Ovary (tissue), 9 donors: ENCODE results near the gene ITPR2. TPM values are rescaled to one million over a fixed set of nuclear protein-coding genes. Genes with fewer than 3 reads are reported as not detected.

Experiments used
- DNase-seq, 5 donors: peaks; one replicate each; pipeline ENCODE4 v3.0.0-alpha.2; 2019 to 2020
- H3K27ac ChIP-seq, 2 donors: fragments of 200-600 bp; one replicate each; pipeline versions ENCODE4 v1.5.1 to v1.8.0; 2019 to 2022
- H3K27me3 ChIP-seq: fragments of 200-600 bp; one replicate; pipeline ENCODE4 v1.8.0; 2022
- H3K36me3 ChIP-seq: fragments of 200-600 bp; sonication (generic); one replicate; pipeline ENCODE4 v1.5.1; 2019
- H3K4me1 ChIP-seq: one replicate; pipeline ENCODE4 v1.8.1; 2013; ENCODE audit warnings: mild to moderate bottlenecking, moderate library complexity; ENCODE audit not compliant: insufficient read depth
- H3K4me3 ChIP-seq: fragments of 200-600 bp; sonication (generic); one replicate; pipeline ENCODE4 v1.5.1; 2017
- H3K9me3 ChIP-seq, 2 donors: fragments of 200-600 bp in 1 of 2; sonication (generic) in 1 of 2; one replicate each; pipeline versions ENCODE4 v1.5.1 to v1.8.1; 2013 to 2019; ENCODE audit warnings: mild to moderate bottlenecking in 1 of 2, moderate library complexity in 1 of 2
- CTCF ChIP-seq, 3 donors: fragments of 450-650 bp in 2 of 3; fragments of 200-600 bp in 1 of 3; IDR thresholded peaks; one replicate each; pipeline versions ENCODE4 v1.5.1 to v1.8.0; 2016 to 2022; ENCODE audit warnings: antibody characterized with exemption in 3 of 3, mild to moderate bottlenecking in 1 of 3
- EP300 ChIP-seq: sonication (generic); formaldehyde crosslinking; IDR thresholded peaks from one replicate; pipeline ENCODE4 v1.6.1; 2017; ENCODE audit warnings: antibody characterized with exemption
- POLR2A ChIP-seq: fragments of 450-650 bp; IDR thresholded peaks from one replicate; pipeline ENCODE4 v1.6.1; 2017; ENCODE audit warnings: antibody characterized with exemption, mild to moderate bottlenecking, moderate library complexity
- WGBS, 3 donors: extraction: QIAGEN DNeasy Blood & Tissue Kit in 1 of 3; methylation state at CpG; one replicate each; pipeline versions ENCODE4 v1.1.5 to v1.1.7; 2013 to 2017; 5-methylcytosine and 5-hydroxymethylcytosine counted together
- intact Hi-C, 4 donors: fragments of 100-400 bp; cut with DNase I; formaldehyde crosslinking; loops; one replicate each; pipeline versions ENCODE4 v1.11.0 to v1.15.1; 2022 to 2023
- polyA plus RNA-seq, 2 donors: library from polyadenylated mRNA; stranded (reverse); fragments of 200-250 nt in 1 of 2; fragments of 350-450 nt in 1 of 2; fragmentation: Illumina TruSeq in 1 of 2; extraction: RNeasy Lipid Tissue Mini Kit (QIAGEN cat#74804) in 1 of 2; gene quantifications; one replicate each; pipeline ENCODE4 v1.2.3, GENCODE V29; 2013 to 2014
- total RNA-seq, 7 donors: library from RNA; depleted of rRNA in 2 of 7; stranded (reverse); fragments of >200 nt in 2 of 7; fragmentation: NEBNext Ultra II Directional in 3 of 7; extraction: Animal tissue kit (Norgen Biotek cat#: 25700) in 3 of 7; gene quantifications; one replicate each; pipeline versions ENCODE4 v1.1.0 to v1.2.4, GENCODE V29; 2016 to 2023
- donor health status: DM: no; HTN: no; CAD: no; lungs with moderate emphysema.
- donor health status: DM: no; HTN: no; CAD: no.
- donor health status: Bipolar disorder and iron deficiency.
- donor health status: DM: yes; HTN: yes; CAD: no.
- donor health status: DM: no; HTN: no; CAD: no.
- donor health status: DM: yes; HTN: yes; CAD: no.

ITPR2 gene
- total and polyA plus RNA-seq, 9 donors, result 5.9 to 51.1 (median 32.9) TPM

- intact Hi-C loops, result no loop called here
- 82 to 98% (median 90%) methylated on average over 6 of the region's 6 CpGs for WGBS, 3 donors
- H3K27ac ChIP-seq, result no peak overlapping the region
These were observed 201.1 kb downstream of the ITPR2 start for GRCh38 chr12:26631846-26632245.

GRCh38 chr12:26630546-26631027 lies 202.4 kb downstream of the ITPR2 start:
- H3K27ac ChIP-seq, result peak overlapping the region in 1 of 2 donors; percentile 16
- H3K36me3 ChIP-seq, result no peaks in the 10 kb centered on the region
- WGBS, 3 donors, result 3 to 8% (median 3%) methylated on average over 10 of the region's 10 CpGs
- no peaks in the 10 kb centered on the region for H3K27me3 ChIP-seq
- H3K4me1 ChIP-seq, result peaks cover 2% of the 10 kb centered on the region
- no peaks in the 10 kb centered on the region for H3K9me3 ChIP-seq
- peak; percentile 41 to 63 (median 42) for DNase-seq
- H3K4me3 ChIP-seq, result no peak overlapping the region
- intact Hi-C loops, result no loop called here
- TF ChIP-seq CTCF (IDR thresholded peaks at IDR 0.05) (no peak), EP300 (no peak), POLR2A (no peak)

More at GRCh38 chr12:26631846-26632245, 201.1 kb downstream of the ITPR2 start:
- Histone ChIP-seq H3K36me3 (no peaks in the 10 kb centered on the region), H3K4me1 (peaks cover 2% of the 10 kb centered on the region), H3K27me3 (no peaks in the 10 kb centered on the region), H3K9me3 (no peaks in the 10 kb centered on the region), H3K4me3 (no peak overlapping the region)
- no peak for DNase-seq
- TF ChIP-seq CTCF (IDR thresholded peaks at IDR 0.05), result no peak
- TF ChIP-seq EP300, result no peak
- TF ChIP-seq POLR2A, result no peak

GRCh38 chr12:26629864-26630263 lies 203.1 kb downstream of the ITPR2 start:
- Histone ChIP-seq H3K36me3 (no peaks in the 10 kb centered on the region), H3K9me3 (no peaks in the 10 kb centered on the region), H3K4me1 (peaks cover 2% of the 10 kb centered on the region), H3K27me3 (no peaks in the 10 kb centered on the region), H3K27ac (peak overlapping the region in 1 of 2 donors; percentile 16), H3K4me3 (no peak overlapping the region)
- peak in 1 of 3 donors; percentile 47 for TF ChIP-seq CTCF (IDR thresholded peaks at IDR 0.05)
- no peak for TF ChIP-seq POLR2A
- DNase-seq, result no peak
- intact Hi-C loops, result loop anchor here in 1 of 4 donors (10.0 kb wide), 1 partner anchor 55 kb away; no protein-coding TSS in a partner anchor
- WGBS, 3 donors, result 8 to 30% (median 8%) methylated on average over 1 of the region's 1 CpG

GRCh38 chr12:26628234-26628633 lies 204.8 kb downstream of the ITPR2 start:
- DNase-seq, result no peak
- no peaks in the 10 kb centered on the region for H3K27me3 ChIP-seq
- H3K9me3 ChIP-seq, result no peaks in the 10 kb centered on the region
- peaks cover 2% of the 10 kb centered on the region for H3K4me1 ChIP-seq
- H3K27ac ChIP-seq, result no peak overlapping the region
- WGBS, 3 donors, result 88 to 100% (median 93%) methylated on average over 2 of the region's 2 CpGs
- TF ChIP-seq CTCF (IDR thresholded peaks at IDR 0.05), result no peak
- no peak for TF ChIP-seq POLR2A
- no peak for TF ChIP-seq EP300
- intact Hi-C loops, result loop anchor here in 1 of 4 donors (10.0 kb wide), 1 partner anchor 53 kb away; no protein-coding TSS in a partner anchor
- no peaks in the 10 kb centered on the region for H3K36me3 ChIP-seq
- no peak overlapping the region for H3K4me3 ChIP-seq
